Activated naive CD8-positive, alpha-beta T cell treated with anti-CD3 and anti-CD28 coated beads, Interleukin-2, amount 50 U/mL, for 24 hours (primary cell): Measurements from ENCODE around the gene TNS3.
"Not testable (repeated sequence)": the region's sequence is repeated elsewhere in the genome, so short reads cannot be mapped to it uniquely, and the experiment has no call there.

Experiments used
- ATAC-seq: fragments of 150-1000 bp; cut with Tn5 transposase; one replicate; pipeline ENCODE4 v1.10.0; 2021
- DNase-seq: peaks from one replicate; pipeline ENCODE4 v3.0.0; 2021
- H3K27ac Mint-ChIP-seq: one replicate; pipeline ENCODE4 v1.8.0; 2021; ENCODE audit warnings: mild to moderate bottlenecking, mixed read lengths
- H3K27me3 Mint-ChIP-seq: one replicate; pipeline ENCODE4 v1.8.0; 2021; ENCODE audit warnings: mixed read lengths
- H3K36me3 Mint-ChIP-seq: one replicate; pipeline ENCODE4 v1.8.0; 2021; ENCODE audit warnings: low read depth, mixed read lengths
- H3K4me1 Mint-ChIP-seq: one replicate; pipeline ENCODE4 v1.8.0; 2021; ENCODE audit warnings: mixed read lengths
- H3K4me3 Mint-ChIP-seq: one replicate; pipeline ENCODE4 v1.8.0; 2021; ENCODE audit warnings: mild to moderate bottlenecking, moderate library complexity, mixed read lengths
- H3K9me3 Mint-ChIP-seq: one replicate; pipeline ENCODE4 v1.8.0; 2021; ENCODE audit warnings: mixed read lengths

TNS3 gene

GRCh38 chr7:47265621-47266020 lies 316.3 kb downstream of the TNS3 start:
- no peak overlapping the region for H3K4me3 Mint-ChIP-seq
- peaks cover 2% of the 10 kb centered on the region for H3K27me3 Mint-ChIP-seq
- no peaks in the 10 kb centered on the region for H3K9me3 Mint-ChIP-seq
- ATAC-seq (no peak), DNase-seq (no peak)
- H3K36me3 Mint-ChIP-seq = no peaks in the 10 kb centered on the region
- no peak overlapping the region for H3K27ac Mint-ChIP-seq
- peaks cover 4% of the 10 kb centered on the region for H3K4me1 Mint-ChIP-seq

- Mint-ChIP-seq H3K36me3 (no peaks in the 10 kb centered on the region), H3K4me3 (no peak overlapping the region), H3K27me3 (peaks cover 6% of the 10 kb centered on the region), H3K27ac (no peak overlapping the region), H3K9me3 (no peaks in the 10 kb centered on the region), H3K4me1 (peaks cover 4% of the 10 kb centered on the region)
- ATAC-seq (no peak), DNase-seq (no peak)
Observed at GRCh38 chr7:47264021-47264651, 317.8 kb downstream of the TNS3 start.

- Mint-ChIP-seq H3K9me3 (no peaks in the 10 kb centered on the region), H3K4me3 (no peak overlapping the region), H3K27me3 (peaks cover 6% of the 10 kb centered on the region), H3K27ac (no peak overlapping the region), H3K36me3 (no peaks in the 10 kb centered on the region), H3K4me1 (peaks cover 4% of the 10 kb centered on the region)
- no peak for DNase-seq
- ATAC-seq = no peak
Observed at GRCh38 chr7:47262881-47263280, 319.0 kb downstream of the TNS3 start.

GRCh38 chr7:47262160-47262559 lies 319.8 kb downstream of the TNS3 start:
- not testable (repeated sequence) for H3K36me3 Mint-ChIP-seq, DNase-seq, H3K9me3 Mint-ChIP-seq, H3K27me3 Mint-ChIP-seq, H3K4me1 Mint-ChIP-seq, ATAC-seq, H3K27ac Mint-ChIP-seq, H3K4me3 Mint-ChIP-seq

- Mint-ChIP-seq H3K4me1 (peaks cover 3% of the 10 kb centered on the region), H3K9me3 (no peaks in the 10 kb centered on the region), H3K27me3 (peaks cover 13% of the 10 kb centered on the region), H3K36me3 (no peaks in the 10 kb centered on the region), H3K27ac (no peak overlapping the region), H3K4me3 (no peak overlapping the region)
- ATAC-seq = no peak
- DNase-seq = no peak
Observed at GRCh38 chr7:47260270-47260669, 321.6 kb downstream of the TNS3 start.

- Mint-ChIP-seq H3K4me3 (no peak overlapping the region), H3K36me3 (no peaks in the 10 kb centered on the region), H3K4me1 (peaks cover 9% of the 10 kb centered on the region), H3K27me3 (peaks cover 15% of the 10 kb centered on the region), H3K27ac (no peak overlapping the region), H3K9me3 (no peaks in the 10 kb centered on the region)
- ATAC-seq (no peak), DNase-seq (no peak)
Observed at GRCh38 chr7:47259682-47260081, 322.2 kb downstream of the TNS3 start.

- ATAC-seq = no peak
- H3K36me3 Mint-ChIP-seq = no peaks in the 10 kb centered on the region
- peaks cover 11% of the 10 kb centered on the region for H3K4me1 Mint-ChIP-seq
- H3K9me3 Mint-ChIP-seq = no peaks in the 10 kb centered on the region
- DNase-seq = no peak
- no peak overlapping the region for H3K4me3 Mint-ChIP-seq
- H3K27ac Mint-ChIP-seq = no peak overlapping the region
- H3K27me3 Mint-ChIP-seq = peaks cover 18% of the 10 kb centered on the region
Observed at GRCh38 chr7:47258798-47259197, 323.1 kb downstream of the TNS3 start.

- DNase-seq = no peak
- Mint-ChIP-seq H3K9me3 (peaks cover 7% of the 10 kb centered on the region), H3K4me3 (no peak overlapping the region), H3K27me3 (peaks cover 23% of the 10 kb centered on the region), H3K36me3 (no peaks in the 10 kb centered on the region), H3K27ac (no peak overlapping the region), H3K4me1 (peaks cover 17% of the 10 kb centered on the region)
- no peak for ATAC-seq
Observed at GRCh38 chr7:47256016-47256415, 325.9 kb downstream of the TNS3 start.

- peaks cover 17% of the 10 kb centered on the region for H3K4me1 Mint-ChIP-seq
- ATAC-seq = no peak
- H3K9me3 Mint-ChIP-seq = peaks cover 7% of the 10 kb centered on the region
- DNase-seq = no peak
- H3K36me3 Mint-ChIP-seq = no peaks in the 10 kb centered on the region
- H3K27me3 Mint-ChIP-seq = peaks cover 23% of the 10 kb centered on the region
- H3K27ac Mint-ChIP-seq = no peak overlapping the region
- H3K4me3 Mint-ChIP-seq = no peak overlapping the region
Observed at GRCh38 chr7:47255441-47255840, 326.5 kb downstream of the TNS3 start.

- DNase-seq = no peak
- no peak overlapping the region for H3K4me3 Mint-ChIP-seq
- no peak overlapping the region for H3K27ac Mint-ChIP-seq
- H3K9me3 Mint-ChIP-seq = peaks cover 7% of the 10 kb centered on the region
- peaks cover 17% of the 10 kb centered on the region for H3K4me1 Mint-ChIP-seq
- ATAC-seq = no peak
- no peaks in the 10 kb centered on the region for H3K36me3 Mint-ChIP-seq
- peaks cover 19% of the 10 kb centered on the region for H3K27me3 Mint-ChIP-seq
Observed at GRCh38 chr7:47255007-47255406, 326.9 kb downstream of the TNS3 start.

GRCh38 chr7:47254081-47254977 lies 327.6 kb downstream of the TNS3 start:
- peaks cover 19% of the 10 kb centered on the region for H3K27me3 Mint-ChIP-seq
- ATAC-seq (peak; percentile 65), DNase-seq (peak; percentile 69)
- peak overlapping the region; percentile 45 for H3K4me3 Mint-ChIP-seq
- H3K36me3 Mint-ChIP-seq = no peaks in the 10 kb centered on the region
- H3K27ac Mint-ChIP-seq = no peak overlapping the region
- peaks cover 17% of the 10 kb centered on the region for H3K4me1 Mint-ChIP-seq
- H3K9me3 Mint-ChIP-seq = peaks cover 7% of the 10 kb centered on the region

GRCh38 chr7:47253650-47254080 lies 328.2 kb downstream of the TNS3 start:
- ATAC-seq (no peak), DNase-seq (peak; percentile 6)
- Mint-ChIP-seq H3K4me1 (peaks cover 17% of the 10 kb centered on the region), H3K27me3 (peaks cover 19% of the 10 kb centered on the region), H3K36me3 (no peaks in the 10 kb centered on the region), H3K27ac (no peak overlapping the region), H3K4me3 (peak overlapping the region; percentile 14), H3K9me3 (peaks cover 7% of the 10 kb centered on the region)

GRCh38 chr7:47252675-47253074 lies 329.2 kb downstream of the TNS3 start:
- no peak overlapping the region for H3K27ac Mint-ChIP-seq

GRCh38 chr7:47249361-47249760 lies 332.6 kb downstream of the TNS3 start:
- Mint-ChIP-seq H3K4me1 (peaks cover 6% of the 10 kb centered on the region), H3K36me3 (no peaks in the 10 kb centered on the region), H3K27me3 (peaks cover 8% of the 10 kb centered on the region), H3K4me3 (no peak overlapping the region), H3K27ac (no peak overlapping the region), H3K9me3 (peaks cover 7% of the 10 kb centered on the region)
- no peak for ATAC-seq
- DNase-seq = no peak

More at GRCh38 chr7:47252675-47253074, 329.2 kb downstream of the TNS3 start:
- DNase-seq (no peak), ATAC-seq (no peak)
- no peaks in the 10 kb centered on the region for H3K36me3 Mint-ChIP-seq
- H3K9me3 Mint-ChIP-seq = peaks cover 7% of the 10 kb centered on the region
- H3K27me3 Mint-ChIP-seq = peaks cover 19% of the 10 kb centered on the region
- H3K4me1 Mint-ChIP-seq = peaks cover 17% of the 10 kb centered on the region
- H3K4me3 Mint-ChIP-seq = no peak overlapping the region

- H3K27me3 Mint-ChIP-seq = peaks cover 7% of the 10 kb centered on the region
- no peak overlapping the region for H3K27ac Mint-ChIP-seq
- no peak overlapping the region for H3K4me3 Mint-ChIP-seq
- peaks cover 6% of the 10 kb centered on the region for H3K4me1 Mint-ChIP-seq
- peaks cover 7% of the 10 kb centered on the region for H3K9me3 Mint-ChIP-seq
- ATAC-seq (no peak), DNase-seq (no peak)
- no peaks in the 10 kb centered on the region for H3K36me3 Mint-ChIP-seq
Observed at GRCh38 chr7:47248797-47249196, 333.1 kb downstream of the TNS3 start.
